Measurements from ENCODE around the gene ZKSCAN3.

GRCh38 chr6:28312939-28313338, 36.8 kb upstream of the ZKSCAN3 start:
- TF ChIP-seq, protein P1, sequence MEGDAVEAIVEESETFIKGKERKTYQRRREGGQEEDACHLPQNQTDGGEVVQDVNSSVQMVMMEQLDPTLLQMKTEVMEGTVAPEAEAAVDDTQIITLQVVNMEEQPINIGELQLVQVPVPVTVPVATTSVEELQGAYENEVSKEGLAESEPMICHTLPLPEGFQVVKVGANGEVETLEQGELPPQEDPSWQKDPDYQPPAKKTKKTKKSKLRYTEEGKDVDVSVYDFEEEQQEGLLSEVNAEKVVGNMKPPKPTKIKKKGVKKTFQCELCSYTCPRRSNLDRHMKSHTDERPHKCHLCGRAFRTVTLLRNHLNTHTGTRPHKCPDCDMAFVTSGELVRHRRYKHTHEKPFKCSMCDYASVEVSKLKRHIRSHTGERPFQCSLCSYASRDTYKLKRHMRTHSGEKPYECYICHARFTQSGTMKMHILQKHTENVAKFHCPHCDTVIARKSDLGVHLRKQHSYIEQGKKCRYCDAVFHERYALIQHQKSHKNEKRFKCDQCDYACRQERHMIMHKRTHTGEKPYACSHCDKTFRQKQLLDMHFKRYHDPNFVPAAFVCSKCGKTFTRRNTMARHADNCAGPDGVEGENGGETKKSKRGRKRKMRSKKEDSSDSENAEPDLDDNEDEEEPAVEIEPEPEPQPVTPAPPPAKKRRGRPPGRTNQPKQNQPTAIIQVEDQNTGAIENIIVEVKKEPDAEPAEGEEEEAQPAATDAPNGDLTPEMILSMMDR (conservative IDR thresholded peaks at IDR 0.05; ENCODE audit: low read depth, low read length), result no peak
- TF ChIP-seq POLR2A (IDR thresholded peaks at IDR 0.05; ENCODE audit: low read depth, low read length), result no peak
- TF ChIP-seq RAD21 (IDR thresholded peaks at IDR 0.05; ENCODE audit: low read length), result no peak
- TF ChIP-seq MAFK (IDR thresholded peaks at IDR 0.05; ENCODE audit: low read depth, low read length), result no peak
- no peak for TF ChIP-seq NFE2L2 (IDR thresholded peaks at IDR 0.05; ENCODE audit: low read depth, low read length)
- TF ChIP-seq RFX5 (IDR thresholded peaks at IDR 0.05; ENCODE audit: low read depth, low read length), result no peak
- TF ChIP-seq SMC3 (IDR thresholded peaks at IDR 0.05; ENCODE audit: low read depth, low read length), result no peak
- TF ChIP-seq CEBPB (IDR thresholded peaks at IDR 0.05; ENCODE audit: low read depth, low read length), result no peak
- TF ChIP-seq USF2 (IDR thresholded peaks at IDR 0.05; ENCODE audit: low read depth, low read length), result no peak
- TF ChIP-seq MXI1 (IDR thresholded peaks at IDR 0.05; ENCODE audit: borderline replicate concordance, low read depth, low read length), result no peak
- TF ChIP-seq BHLHE40 (IDR thresholded peaks at IDR 0.05; ENCODE audit: low read depth, low read length), result no peak
- no peak for TF ChIP-seq MAZ (IDR thresholded peaks at IDR 0.05; ENCODE audit: borderline replicate concordance, low read depth, low read length)
- TF ChIP-seq ELK1 (IDR thresholded peaks at IDR 0.05; ENCODE audit: borderline replicate concordance, low read depth, low read length), result no peak
